Psoas muscle (tissue), 8 donors: ENCODE data around the gene ACE. TPM values are rescaled to one million over a fixed set of nuclear protein-coding genes. Genes with fewer than 3 reads are reported as not detected.

Experiments
- ATAC-seq, 4 donors: fragments of 200-7000 bp; cut with Tn5 transposase; one replicate each; pipeline ENCODE4 v1.9.1; 2020; ENCODE audit warnings: moderate library complexity in 3 of 4, mild to moderate bottlenecking in 2 of 4
- DNase-seq, 2 donors: peaks; one replicate each; pipeline ENCODE4 v3.0.0-alpha.2; 2020
- H3K27ac ChIP-seq: fragments of 200-600 bp; one replicate; pipeline ENCODE4 v1.8.0; 2022
- H3K27me3 ChIP-seq, 3 donors: fragments of 200-600 bp in 1 of 3; one replicate each; pipeline versions ENCODE4 v1.6.1 to v1.8.0; 2013 to 2022; ENCODE audit warnings: low read length in 2 of 3, mild to moderate bottlenecking in 2 of 3, moderate library complexity in 1 of 3; ENCODE audit not compliant: insufficient read depth in 3 of 3
- H3K36me3 ChIP-seq, 2 donors: fragments of 200-600 bp in 1 of 2; one replicate each; pipeline versions ENCODE4 v1.6.1 to v1.8.0; 2013 to 2022; ENCODE audit warnings: low read depth in 1 of 2, mild to moderate bottlenecking in 1 of 2, moderate library complexity in 1 of 2; ENCODE audit not compliant: insufficient read depth in 1 of 2
- H3K4me1 ChIP-seq: fragments of 200-600 bp; one replicate; pipeline ENCODE4 v1.8.0; 2022
- H3K4me3 ChIP-seq: fragments of 200-600 bp; one replicate; pipeline ENCODE4 v1.8.0; 2022; ENCODE audit warnings: mild to moderate bottlenecking
- H3K9me3 ChIP-seq: fragments of 200-600 bp; one replicate; pipeline ENCODE4 v1.8.0; 2022
- CTCF ChIP-seq: fragments of 200-600 bp; IDR thresholded peaks from one replicate; pipeline ENCODE4 v1.8.0; 2022; ENCODE audit warnings: antibody characterized with exemption
- WGBS, 3 donors: extraction: QIAGEN DNeasy Blood & Tissue Kit; methylation state at CpG; one replicate each; pipeline versions ENCODE4 v1.1.6 to v1.1.7; 2013; 5-methylcytosine and 5-hydroxymethylcytosine counted together
- intact Hi-C, 2 donors: fragments of 100-400 bp; cut with DNase I; formaldehyde crosslinking; loops; one replicate each; pipeline versions ENCODE4 v1.11.0 to v1.14.2; 2022
- polyA plus RNA-seq, 3 donors: library from polyadenylated mRNA; stranded (reverse); fragments of 200-250 nt; gene quantifications; one replicate each; pipeline ENCODE4 v1.2.3, GENCODE V29; 2013
- total RNA-seq, 4 donors: library from RNA; stranded (reverse); fragmentation: NEBNext Ultra II Directional in 2 of 4; extraction: Animal tissue kit (Norgen Biotek cat#: 25700) in 2 of 4; gene quantifications; one replicate each; pipeline versions ENCODE4 v1.2.1 to v1.2.4, GENCODE V29; 2021 to 2023
- donor health status: healthy with polysubstance abuse.
- donor health status: DM: no; HTN: no; CAD: no; lungs with moderate emphysema.
- donor health status: Bipolar disorder and iron deficiency.
- donor health status: healthy.
- donor health status: DM: yes; HTN: yes; CAD: no.
- donor health status: DM: no; HTN: no; CAD: no.
- donor health status: DM: no; HTN: no; CAD: no.
- donor health status: DM: yes; HTN: yes; CAD: no.

The ACE gene
- total and polyA plus RNA-seq, 7 donors: 0.82 to 12.5 (median 2.0) TPM

- DNase-seq: no peak
- Histone ChIP-seq H3K4me3 (no peak overlapping the region), H3K36me3 (no peaks in the 10 kb centered on the region), H3K27me3 (peaks cover 0 to 8% (median 2%) of the 10 kb centered on the region in 3 donors), H3K27ac (no peak overlapping the region), H3K9me3 (no peaks in the 10 kb centered on the region), H3K4me1 (no peaks in the 10 kb centered on the region)
- no peak for TF ChIP-seq CTCF
- WGBS, 3 donors: 61 to 67% (median 65%) methylated on average over 10 of the region's 10 CpGs
- intact Hi-C loops: no loop called here
- no peak for ATAC-seq
Measured at GRCh38 chr17:63491977-63492618, 15.2 kb downstream of the ACE start.

- WGBS, 3 donors: 73 to 83% (median 76%) methylated on average over 6 of the region's 6 CpGs
- no peak overlapping the region for H3K27ac ChIP-seq
- no peak overlapping the region for H3K4me3 ChIP-seq
- ATAC-seq (no peak), DNase-seq (no peak)
- TF ChIP-seq CTCF: no peak
- intact Hi-C loops: no loop called here
- H3K9me3 ChIP-seq: no peaks in the 10 kb centered on the region
- peaks cover 0 to 8% (median 2%) of the 10 kb centered on the region in 3 donors for H3K27me3 ChIP-seq
- H3K36me3 ChIP-seq: no peaks in the 10 kb centered on the region
- no peaks in the 10 kb centered on the region for H3K4me1 ChIP-seq
Measured at GRCh38 chr17:63492940-63493339, 16.1 kb downstream of the ACE start.

GRCh38 chr17:63493411-63493810 is 16.6 kb downstream of the ACE start:
- ATAC-seq: no peak
- 91 to 95% (median 92%) methylated on average over 9 of the region's 9 CpGs for WGBS, 3 donors

GRCh38 chr17:63494300-63494928 is 17.6 kb downstream of the ACE start:
- no peak for DNase-seq
- 89 to 93% (median 92%) methylated on average over 12 of the region's 12 CpGs for WGBS, 3 donors
- intact Hi-C loops: no loop called here

More at GRCh38 chr17:63493411-63493810, 16.6 kb downstream of the ACE start:
- no peaks in the 10 kb centered on the region for H3K36me3 ChIP-seq
- intact Hi-C loops: no loop called here
- peaks cover 0 to 8% (median 2%) of the 10 kb centered on the region in 3 donors for H3K27me3 ChIP-seq
- no peak overlapping the region for H3K27ac ChIP-seq
- TF ChIP-seq CTCF: no peak
- no peak overlapping the region for H3K4me3 ChIP-seq
- H3K4me1 ChIP-seq: no peaks in the 10 kb centered on the region
- no peak for DNase-seq
- no peaks in the 10 kb centered on the region for H3K9me3 ChIP-seq

More at GRCh38 chr17:63494300-63494928, 17.6 kb downstream of the ACE start:
- Histone ChIP-seq H3K27me3 (peaks cover 0 to 8% (median 2%) of the 10 kb centered on the region in 3 donors), H3K4me1 (no peaks in the 10 kb centered on the region), H3K36me3 (no peaks in the 10 kb centered on the region), H3K4me3 (no peak overlapping the region), H3K9me3 (no peaks in the 10 kb centered on the region), H3K27ac (no peak overlapping the region)
- ATAC-seq: no peak
- TF ChIP-seq CTCF: no peak
